Hepatocyte (in vitro differentiated cells): Measurements from ENCODE around the gene TMEM185B. TPM values are rescaled to one million over a fixed set of nuclear protein-coding genes. Genes with fewer than 3 reads are reported as not detected.
A peak's percentile ranks its signal among the peaks of the same experiment; 100 is the strongest.

Experiments
- DNase-seq: peaks from one replicate; pipeline ENCODE4 v3.0.0-alpha.2; 2016; ENCODE audit warnings: low spot score
- H2AFZ ChIP-seq: fragments of 200-600 bp; sonication (generic); 2 replicates; pipeline ENCODE4 v1.6.0; 2016; ENCODE audit warnings: antibody characterized with exemption, mild to moderate bottlenecking
- H3K27ac ChIP-seq: fragments of 200-600 bp; sonication (generic); 2 replicates; pipeline ENCODE4 v1.5.1; 2016; ENCODE audit warnings: mild to moderate bottlenecking
- H3K27me3 ChIP-seq: fragments of 200-600 bp; sonication (generic); 2 replicates; pipeline ENCODE4 v1.6.1; 2016
- H3K36me3 ChIP-seq: fragments of 200-600 bp; sonication (generic); replicated peaks from 2 replicates; pipeline ENCODE4 v1.5.1; 2016; ENCODE audit warnings: low read depth; ENCODE audit not compliant: insufficient read depth
- H3K4me1 ChIP-seq: fragments of 200-600 bp; sonication (generic); 2 replicates; pipeline ENCODE4 v1.5.1; 2016; ENCODE audit warnings: mild to moderate bottlenecking, moderate library complexity; ENCODE audit not compliant: insufficient read depth
- H3K4me2 ChIP-seq: fragments of 200-600 bp; sonication (generic); 2 replicates; pipeline ENCODE4 v1.6.0; 2016
- H3K4me3 ChIP-seq: fragments of 200-600 bp; sonication (generic); 2 replicates; pipeline ENCODE4 v1.5.1; 2016; ENCODE audit warnings: mild to moderate bottlenecking
- H3K79me2 ChIP-seq: fragments of 200-600 bp; sonication (generic); 2 replicates; pipeline ENCODE4 v1.6.0; 2017; ENCODE audit warnings: mild to moderate bottlenecking
- H3K9me2 ChIP-seq: fragments of 200-600 bp; sonication (generic); replicated peaks from 2 replicates; pipeline ENCODE4 v1.6.0; 2017; ENCODE audit warnings: mild to moderate bottlenecking; ENCODE audit not compliant: insufficient read depth
- H3K9me3 ChIP-seq: fragments of 200-600 bp; sonication (generic); 2 replicates; pipeline ENCODE4 v1.5.1; 2016; ENCODE audit warnings: low read depth, mild to moderate bottlenecking
- H4K20me1 ChIP-seq: fragments of 200-600 bp; sonication (generic); 2 replicates; pipeline ENCODE4 v1.6.0; 2016; ENCODE audit warnings: mild to moderate bottlenecking; ENCODE audit not compliant: insufficient read depth, poor library complexity, severe bottlenecking
- CTCF ChIP-seq: fragments of 200-600 bp; sonication (generic); IDR thresholded peaks from 2 replicates; pipeline ENCODE4 v1.5.1; 2016; ENCODE audit warnings: antibody characterized with exemption, mild to moderate bottlenecking; ENCODE audit not compliant: poor library complexity
- EZH2 ChIP-seq: fragments of 200-600 bp; sonication (generic); IDR thresholded peaks from 2 replicates; pipeline ENCODE4 v1.6.1; 2016; ENCODE audit warnings: antibody characterized with exemption, mild to moderate bottlenecking, borderline replicate concordance
- EZH2phosphoT487 ChIP-seq: fragments of 200-600 bp; sonication (generic); IDR thresholded peaks from one replicate; pipeline ENCODE4 v1.6.1; 2018; ENCODE audit warnings: antibody characterized with exemption, mild to moderate bottlenecking, low read depth, moderate library complexity; ENCODE audit not compliant: unreplicated experiment, severe bottlenecking
- WGBS: methylation state at CpG from one replicate; pipeline ENCODE4 v1.1.6; 2016; ENCODE audit warnings: low lambda C conversion rate; ENCODE audit errors: missing lambda C conversion rate; 5-methylcytosine and 5-hydroxymethylcytosine counted together
- polyA plus RNA-seq: library from polyadenylated mRNA; unstranded; fragments of >200 nt; fragmentation: Nextera tagmentation; extraction: Ambion mirVana; gene quantifications from 2 replicates; pipeline ENCODE4 v1.2.1, GENCODE V29; 2016
- total RNA-seq: library from RNA; depleted of rRNA; stranded (reverse); fragments of >200 nt; gene quantifications from 2 replicates; pipeline ENCODE4 v1.2.3, GENCODE V29; 2014

TMEM185B gene
- total and polyA plus RNA-seq, 2 experiments from 2014 or later = 24.0 to 26.2 TPM

GRCh38 chr2:120230515-120231471 is 7.6 kb upstream of the TMEM185B start:
- Histone ChIP-seq H3K9me2 (no peaks in the 10 kb centered on the region), H3K4me2 (peak overlapping the region; percentile 46), H2AFZ (peak overlapping the region; percentile 9), H4K20me1 (no peaks in the 10 kb centered on the region), H3K36me3 (no peaks in the 10 kb centered on the region), H3K27me3 (no peaks in the 10 kb centered on the region), H3K4me1 (peaks cover 13% of the 10 kb centered on the region), H3K79me2 (no peaks in the 10 kb centered on the region), H3K4me3 (no peak overlapping the region), H3K9me3 (no peaks in the 10 kb centered on the region), H3K27ac (peak overlapping the region; percentile 94)
- no peak for TF ChIP-seq CTCF
- TF ChIP-seq EZH2 = no peak
- no peak for TF ChIP-seq EZH2phosphoT487
- peak; percentile 60 for DNase-seq
- WGBS = 73% methylated on average over 17 of the region's 17 CpGs

- no peak overlapping the region for H2AFZ ChIP-seq
- WGBS = 94% methylated on average over 10 of the region's 10 CpGs
- H3K9me3 ChIP-seq = no peaks in the 10 kb centered on the region
- TF ChIP-seq EZH2 (no peak), EZH2phosphoT487 (no peak), CTCF (no peak)
- no peaks in the 10 kb centered on the region for H3K9me2 ChIP-seq
- no peak overlapping the region for H3K4me2 ChIP-seq
- no peaks in the 10 kb centered on the region for H3K79me2 ChIP-seq
- DNase-seq = no peak
- no peaks in the 10 kb centered on the region for H3K36me3 ChIP-seq
- no peak overlapping the region for H3K27ac ChIP-seq
- H3K4me1 ChIP-seq = peaks cover 13% of the 10 kb centered on the region
- H3K27me3 ChIP-seq = no peaks in the 10 kb centered on the region
- H3K4me3 ChIP-seq = no peak overlapping the region
- no peaks in the 10 kb centered on the region for H4K20me1 ChIP-seq
These were observed 6.1 kb upstream of the TMEM185B start for GRCh38 chr2:120229341-120229740.

GRCh38 chr2:120228503-120228902 is 5.3 kb upstream of the TMEM185B start:
- Histone ChIP-seq H3K36me3 (no peaks in the 10 kb centered on the region), H2AFZ (no peak overlapping the region), H3K27me3 (no peaks in the 10 kb centered on the region), H3K27ac (no peak overlapping the region), H4K20me1 (no peaks in the 10 kb centered on the region), H3K79me2 (no peaks in the 10 kb centered on the region), H3K9me3 (no peaks in the 10 kb centered on the region), H3K9me2 (no peaks in the 10 kb centered on the region), H3K4me2 (no peak overlapping the region), H3K4me3 (no peak overlapping the region), H3K4me1 (peaks cover 15% of the 10 kb centered on the region)
- DNase-seq = no peak
- TF ChIP-seq CTCF (no peak), EZH2 (no peak), EZH2phosphoT487 (no peak)
- 74% methylated on average over 5 of the region's 5 CpGs for WGBS
